ENCODE results near the gene TRAF3.

The TRAF3 gene

GRCh38 chr14:102935756-102936155 lies 158.5 kb downstream of the TRAF3 start:
- DNase-seq (ENCODE audit: low read depth in 1 of 2, low spot score in 1 of 2), result no peak

DNA sequence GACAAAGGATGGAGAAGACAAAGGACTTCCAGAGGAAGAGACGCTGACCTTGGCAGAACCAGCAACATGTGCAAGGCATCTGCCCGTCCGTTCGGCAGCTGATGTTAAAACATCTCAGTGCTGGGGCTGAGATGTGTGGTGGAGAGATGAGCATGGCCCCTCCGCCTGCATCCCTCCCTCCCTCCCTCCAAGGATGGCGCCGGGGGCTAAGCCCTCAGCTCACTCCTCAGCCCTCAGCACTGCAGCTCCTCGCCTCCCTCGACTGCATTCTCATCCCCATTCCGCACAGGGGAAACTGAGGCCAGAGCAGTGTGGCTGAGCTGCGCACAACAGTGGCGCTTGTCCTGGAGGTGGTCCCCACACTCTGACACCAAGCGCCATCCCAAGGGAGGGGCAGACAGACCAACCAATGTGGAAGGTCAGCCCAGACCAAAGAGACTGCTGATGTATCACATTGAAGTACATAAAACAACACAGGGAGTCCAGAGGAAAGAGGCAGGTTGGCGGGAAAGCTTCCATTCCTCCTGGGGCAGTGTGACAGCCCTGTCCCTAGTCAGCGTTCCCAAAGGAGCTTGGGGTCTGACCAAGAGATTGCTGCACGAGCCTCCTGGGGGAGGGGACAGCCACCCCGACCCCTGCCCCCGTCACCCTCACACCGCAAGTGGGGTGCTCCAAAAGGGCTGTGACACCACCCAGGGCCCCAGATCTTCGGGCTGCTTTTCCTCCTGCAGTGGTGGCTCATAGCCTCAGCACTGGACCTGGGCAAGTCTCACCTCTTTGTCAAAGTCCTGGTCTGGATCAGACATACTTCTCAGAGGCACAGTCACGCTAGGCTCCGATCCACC lies 160.3 kb downstream of the TRAF3 start:
- DNase-seq (ENCODE audit: low read depth in 1 of 2, low spot score in 1 of 2), result no peak

- DNase-seq (ENCODE audit: low read depth in 1 of 2, low spot score in 1 of 2), result no peak
These were observed 160.9 kb downstream of the TRAF3 start for GRCh38 chr14:102938191-102938590.

GRCh38 chr14:102939329-102939728 lies 162.1 kb downstream of the TRAF3 start:
- DNase-seq (ENCODE audit: low read depth in 1 of 2, low spot score in 1 of 2), result no peak

DNA sequence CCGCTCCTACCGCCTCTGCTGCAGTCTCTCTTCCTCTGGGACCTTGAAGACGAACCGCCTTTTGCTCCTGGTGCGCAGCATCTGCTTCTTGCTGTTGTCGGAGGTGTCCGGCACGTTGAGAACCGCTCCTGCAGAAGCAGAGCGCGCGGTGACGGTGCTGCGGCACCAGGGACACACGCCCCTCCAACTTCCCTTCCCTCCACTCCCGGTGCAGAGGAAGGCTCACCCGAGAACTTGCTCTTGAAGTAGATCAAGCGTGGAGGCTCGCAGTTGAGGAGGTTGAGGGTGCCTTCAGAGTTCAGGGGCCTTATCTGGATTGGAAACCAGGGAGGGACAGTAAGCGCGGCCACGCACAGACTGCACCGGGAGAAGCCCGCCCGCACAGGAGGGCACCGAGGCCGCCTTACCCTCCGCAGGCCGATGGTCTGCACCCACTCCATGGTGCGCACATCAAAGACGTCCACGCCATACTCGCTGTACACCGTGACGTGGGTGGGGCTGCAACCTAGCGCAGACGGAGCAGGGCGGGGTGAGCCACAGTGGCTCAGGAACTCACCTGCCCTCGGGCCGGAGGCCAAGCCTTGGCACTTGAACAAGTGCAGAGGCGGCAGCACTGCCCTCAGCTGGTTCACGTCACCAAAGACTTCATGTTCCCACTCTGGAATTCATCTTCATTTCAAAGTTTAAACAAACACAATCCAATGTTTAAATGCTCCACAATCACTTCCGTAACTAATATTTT lies 162.7 kb downstream of the TRAF3 start:
- DNase-seq (ENCODE audit: low read depth in 1 of 2, low spot score in 1 of 2), result no peak

DNA sequence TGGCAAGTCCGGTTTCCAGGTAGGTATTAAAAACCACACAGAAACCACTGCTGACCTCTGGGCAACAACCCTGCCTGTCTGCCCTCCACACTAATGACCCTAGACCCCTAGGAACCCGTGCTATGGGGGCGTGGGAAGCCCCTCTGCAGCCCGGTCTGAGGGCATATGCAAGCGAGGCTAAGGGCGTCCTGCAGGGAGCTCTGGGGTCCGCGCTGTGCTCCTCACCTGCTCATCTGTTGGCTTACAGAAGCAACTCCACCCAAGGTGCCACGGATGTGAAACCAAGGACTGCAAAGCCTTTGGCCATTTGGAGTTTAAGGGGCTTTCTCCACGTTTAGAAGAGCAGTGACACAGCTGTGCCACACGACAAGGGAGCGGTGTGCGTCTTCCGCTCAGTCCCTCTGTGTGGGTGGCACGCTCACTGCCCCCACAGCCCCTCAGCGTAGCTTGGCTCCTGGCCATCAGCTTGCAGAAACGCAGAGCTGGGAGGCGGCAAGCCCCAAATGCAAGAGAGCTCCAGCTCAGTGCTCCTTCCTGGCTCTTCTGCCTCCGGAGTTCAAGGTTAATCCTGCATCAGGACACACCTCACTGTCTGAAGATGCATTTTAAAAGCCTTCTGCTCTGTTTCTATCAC lies 163.6 kb downstream of the TRAF3 start:
- DNase-seq (ENCODE audit: low read depth in 1 of 2, low spot score in 1 of 2), result no peak

- no peak for DNase-seq (ENCODE audit: low read depth in 1 of 2, low spot score in 1 of 2)
These were observed 164.3 kb downstream of the TRAF3 start for GRCh38 chr14:102941419-102942011.

DNA sequence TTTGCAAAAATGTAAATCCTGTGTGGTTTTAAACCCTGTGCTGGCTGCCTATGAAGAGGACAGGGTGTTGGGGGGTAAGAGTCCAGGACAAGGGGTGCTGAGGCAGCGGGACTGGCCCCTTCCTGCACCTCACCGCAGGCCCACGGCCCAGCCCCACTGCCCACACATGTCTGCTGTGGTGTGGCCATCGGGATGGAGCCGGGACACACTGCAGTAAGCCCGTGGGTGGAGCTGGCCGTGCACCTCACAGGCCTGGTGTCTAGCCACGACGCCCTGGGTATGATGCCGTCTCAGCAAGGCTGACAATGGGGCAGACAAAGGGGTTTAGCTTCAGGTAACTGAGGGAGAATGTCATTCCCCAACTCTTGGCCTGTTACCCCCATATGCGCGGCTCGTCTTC lies 164.8 kb downstream of the TRAF3 start:
- no peak for DNase-seq (ENCODE audit: low read depth in 1 of 2, low spot score in 1 of 2)

GRCh38 chr14:102943454-102943853 lies 166.2 kb downstream of the TRAF3 start:
- DNase-seq (ENCODE audit: low read depth in 1 of 2, low spot score in 1 of 2), result no peak

DNA sequence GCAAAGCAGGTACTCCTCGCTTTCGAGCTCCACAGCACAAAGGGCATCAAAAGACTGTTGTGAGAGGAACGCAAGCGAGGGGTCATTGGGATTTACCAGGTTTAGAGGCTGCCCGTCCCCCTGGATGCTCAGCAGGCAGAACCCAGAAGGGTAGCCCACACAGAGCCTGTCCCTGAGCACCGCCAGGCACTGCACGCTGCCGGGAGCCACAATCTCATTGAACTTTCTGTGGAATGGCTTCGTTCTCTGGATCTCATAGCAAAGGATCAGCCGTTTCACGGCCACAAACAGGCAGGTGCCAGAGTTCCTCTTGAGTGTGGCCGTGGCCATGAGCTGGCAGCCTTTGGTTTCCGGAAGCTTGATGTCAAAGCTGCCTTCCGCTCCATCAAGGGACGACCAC lies 166.7 kb downstream of the TRAF3 start:
- no peak for DNase-seq (ENCODE audit: low read depth in 1 of 2, low spot score in 1 of 2)

GRCh38 chr14:102944448-102945330 lies 167.4 kb downstream of the TRAF3 start:
- DNase-seq (ENCODE audit: low read depth in 1 of 2, low spot score in 1 of 2), result no peak

- no peak for DNase-seq (ENCODE audit: low read depth in 1 of 2, low spot score in 1 of 2)
These were observed 168.3 kb downstream of the TRAF3 start for GRCh38 chr14:102945346-102946130.

- no peak for DNase-seq (ENCODE audit: low read depth in 1 of 2, low spot score in 1 of 2)
These were observed 170.3 kb downstream of the TRAF3 start for GRCh38 chr14:102947321-102948103.

DNA sequence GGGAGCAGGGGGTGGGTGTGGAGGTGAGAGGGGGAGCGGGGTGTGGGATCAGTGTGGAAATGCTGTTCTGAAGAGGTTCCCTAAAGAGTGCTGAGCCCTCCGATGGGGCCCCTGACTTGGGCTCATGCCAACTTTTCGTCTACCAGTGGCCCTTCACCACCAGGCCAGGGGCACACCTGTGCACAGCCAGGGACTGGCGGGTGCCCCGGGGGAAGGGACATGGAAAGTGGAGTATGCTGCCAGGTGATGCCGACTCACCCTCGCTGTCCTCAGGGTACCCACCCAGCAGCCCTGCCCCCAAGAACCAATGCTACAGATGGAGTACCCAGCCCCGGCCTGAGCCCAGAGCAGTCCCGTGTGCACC lies 171.4 kb downstream of the TRAF3 start:
- DNase-seq (ENCODE audit: low read depth in 1 of 2, low spot score in 1 of 2), result no peak

DNA sequence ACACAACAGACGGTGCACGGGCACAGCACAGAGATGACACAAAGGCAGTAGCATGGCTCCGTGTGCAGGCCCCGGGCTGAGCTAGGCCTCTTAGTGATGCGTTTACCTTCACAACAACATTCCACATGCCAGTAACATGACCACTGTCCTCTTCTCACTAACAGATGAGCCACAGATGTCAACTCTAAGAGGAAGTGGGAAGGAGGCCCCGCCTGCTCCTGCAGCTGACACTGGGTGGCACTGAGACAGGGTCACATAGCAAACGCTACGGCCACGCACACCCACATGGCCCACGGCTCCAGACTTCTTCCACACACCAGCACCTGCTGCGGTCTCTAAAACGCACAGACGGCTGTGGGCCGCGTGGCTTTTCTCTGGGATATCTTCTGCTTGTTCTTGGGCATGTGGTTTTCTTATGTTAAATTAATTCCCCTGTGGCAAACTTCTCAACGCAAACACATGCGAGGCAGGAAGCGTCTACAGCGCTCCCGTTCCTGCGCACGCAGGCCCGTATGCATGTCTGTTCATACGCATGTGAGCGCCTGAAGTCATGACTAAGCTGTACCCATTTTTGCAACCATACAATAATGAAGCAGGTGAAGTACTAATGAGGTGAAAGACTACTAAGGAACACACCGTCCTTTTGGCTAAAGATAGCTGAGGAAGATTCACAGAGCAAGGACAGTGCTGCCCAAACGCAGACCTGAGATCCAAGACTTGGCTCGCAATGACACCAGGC lies 172.0 kb downstream of the TRAF3 start:
- DNase-seq (ENCODE audit: low read depth in 1 of 2, low spot score in 1 of 2), result no peak

GRCh38 chr14:102949801-102950451 lies 172.7 kb downstream of the TRAF3 start:
- DNase-seq (ENCODE audit: low read depth in 1 of 2, low spot score in 1 of 2), result no peak

DNA sequence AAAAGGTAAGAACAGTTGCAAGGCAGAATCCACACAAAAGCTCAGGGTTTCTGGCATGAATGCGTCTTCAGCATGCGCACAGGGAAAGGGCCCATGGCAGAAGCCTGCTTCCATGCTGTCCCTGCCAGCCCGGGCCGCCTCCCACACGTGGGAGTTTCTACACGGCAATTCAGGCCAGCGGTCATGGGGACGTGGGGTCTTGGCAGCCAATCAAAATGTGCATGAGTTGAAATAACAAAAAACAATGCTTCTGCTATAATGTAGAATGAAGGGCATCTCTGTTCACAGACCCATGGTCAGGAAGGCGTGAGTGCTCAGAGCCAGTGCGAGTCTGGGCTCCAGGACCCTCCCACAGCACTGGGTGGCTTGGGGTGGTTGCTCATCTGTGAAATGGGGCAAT lies 173.8 kb downstream of the TRAF3 start:
- no peak for DNase-seq (ENCODE audit: low read depth in 1 of 2, low spot score in 1 of 2)

DNA sequence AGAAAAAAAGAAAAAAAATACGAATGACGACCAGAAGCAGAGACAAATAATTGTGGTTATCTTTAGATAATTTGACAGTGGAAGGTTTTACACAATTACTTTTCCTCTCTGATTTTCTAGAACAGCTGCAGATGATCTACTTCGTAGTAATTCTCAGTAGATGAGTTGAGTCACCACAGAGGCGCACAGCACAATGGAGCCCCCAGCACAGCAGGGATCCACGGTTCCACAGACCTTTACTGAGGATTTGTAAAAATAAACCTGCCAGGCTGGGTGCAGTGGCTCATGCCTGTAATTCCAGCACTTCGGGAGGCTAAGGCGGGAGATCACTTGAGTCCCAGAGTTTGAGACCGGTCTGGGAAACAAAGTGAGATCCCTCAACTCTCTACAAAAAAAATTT lies 174.6 kb downstream of the TRAF3 start:
- DNase-seq (ENCODE audit: low read depth in 1 of 2, low spot score in 1 of 2), result no peak

All from activated CD4-positive, alpha-beta T cell treated with anti-CD3 and anti-CD28 coated beads, Interleukin-2, amount 50 U/mL, for 24 hours (primary cell).